HG03064 (cell line): Measurements from ENCODE around the gene TRPV4.

Experiments
- ATAC-seq: cut with Tn5 transposase; IDR thresholded peaks from one replicate; pipeline ENCODE4 v1.9.1; 2021; ENCODE audit warnings: low read depth; ENCODE audit not compliant: unreplicated experiment

TRPV4 gene

GRCh38 chr12:109743076-109743910, 89.9 kb downstream of the TRPV4 start:
- ATAC-seq, result no peak

GRCh38 chr12:109741970-109742703, 91.1 kb downstream of the TRPV4 start:
- no peak for ATAC-seq

- ATAC-seq, result no peak
These were observed 91.8 kb downstream of the TRPV4 start for GRCh38 chr12:109741286-109741969.

- ATAC-seq, result no peak
These were observed 92.4 kb downstream of the TRPV4 start for GRCh38 chr12:109740694-109741245.

GRCh38 chr12:109739747-109740693, 93.2 kb downstream of the TRPV4 start:
- no peak for ATAC-seq

- no peak for ATAC-seq
These were observed 94.1 kb downstream of the TRPV4 start for GRCh38 chr12:109738878-109739665.

- ATAC-seq, result no peak
These were observed 95.0 kb downstream of the TRPV4 start for GRCh38 chr12:109738209-109738608.

GRCh38 chr12:109737631-109738030, 95.6 kb downstream of the TRPV4 start:
- no peak for ATAC-seq

- no peak for ATAC-seq
These were observed 96.1 kb downstream of the TRPV4 start for GRCh38 chr12:109737126-109737525.

- ATAC-seq, result no peak
These were observed 96.6 kb downstream of the TRPV4 start for GRCh38 chr12:109736552-109737108.

GRCh38 chr12:109735825-109736551, 97.2 kb downstream of the TRPV4 start:
- ATAC-seq, result no peak

GRCh38 chr12:109735051-109735521, 98.1 kb downstream of the TRPV4 start:
- ATAC-seq, result no peak

GRCh38 chr12:109734219-109735000, 98.8 kb downstream of the TRPV4 start:
- ATAC-seq, result no peak
